GM18508 (cell line): Measurements from ENCODE around the gene FOXL3.

Source experiments
- ATAC-seq: cut with Tn5 transposase; IDR thresholded peaks from one replicate; pipeline ENCODE4 v1.9.1; 2021; ENCODE audit warnings: moderate number of reproducible peaks; ENCODE audit not compliant: insufficient read depth, unreplicated experiment

Gene FOXL3

GRCh38 chr7:318476-318875 is 28.5 kb downstream of the FOXL3 start:
- no peak for ATAC-seq

GRCh38 chr7:318878-319661 is 29.1 kb downstream of the FOXL3 start:
- ATAC-seq: no peak

GRCh38 chr7:320297-320696 is 30.3 kb downstream of the FOXL3 start:
- ATAC-seq: no peak

GRCh38 chr7:322111-322671 is 32.2 kb downstream of the FOXL3 start:
- no peak for ATAC-seq

- ATAC-seq: no peak
Observed at GRCh38 chr7:322708-323111, 32.7 kb downstream of the FOXL3 start.

- ATAC-seq: no peak
Observed at GRCh38 chr7:323410-323809, 33.4 kb downstream of the FOXL3 start.

GRCh38 chr7:324011-324410 is 34.0 kb downstream of the FOXL3 start:
- ATAC-seq: no peak

- ATAC-seq: no peak
Observed at GRCh38 chr7:325051-325798, 35.3 kb downstream of the FOXL3 start.

- ATAC-seq: no peak
Observed at GRCh38 chr7:325811-326210, 35.8 kb downstream of the FOXL3 start.

GRCh38 chr7:326273-326672 is 36.3 kb downstream of the FOXL3 start:
- ATAC-seq: no peak

- no peak for ATAC-seq
Observed at GRCh38 chr7:326809-327232, 36.9 kb downstream of the FOXL3 start.

- no peak for ATAC-seq
Observed at GRCh38 chr7:327233-327931, 37.4 kb downstream of the FOXL3 start.

- ATAC-seq: no peak
Observed at GRCh38 chr7:327991-328702, 38.2 kb downstream of the FOXL3 start.

GRCh38 chr7:329691-330281 is 39.8 kb downstream of the FOXL3 start:
- ATAC-seq: no peak

GRCh38 chr7:330511-331230 is 40.7 kb downstream of the FOXL3 start:
- ATAC-seq: no peak

- ATAC-seq: no peak
Observed at GRCh38 chr7:332020-332517, 42.1 kb downstream of the FOXL3 start.

GRCh38 chr7:332646-333392 is 42.8 kb downstream of the FOXL3 start:
- no peak for ATAC-seq

GRCh38 chr7:333393-333764 is 43.4 kb downstream of the FOXL3 start:
- ATAC-seq: no peak
